ENCODE data around the gene C22orf15.

DNA sequence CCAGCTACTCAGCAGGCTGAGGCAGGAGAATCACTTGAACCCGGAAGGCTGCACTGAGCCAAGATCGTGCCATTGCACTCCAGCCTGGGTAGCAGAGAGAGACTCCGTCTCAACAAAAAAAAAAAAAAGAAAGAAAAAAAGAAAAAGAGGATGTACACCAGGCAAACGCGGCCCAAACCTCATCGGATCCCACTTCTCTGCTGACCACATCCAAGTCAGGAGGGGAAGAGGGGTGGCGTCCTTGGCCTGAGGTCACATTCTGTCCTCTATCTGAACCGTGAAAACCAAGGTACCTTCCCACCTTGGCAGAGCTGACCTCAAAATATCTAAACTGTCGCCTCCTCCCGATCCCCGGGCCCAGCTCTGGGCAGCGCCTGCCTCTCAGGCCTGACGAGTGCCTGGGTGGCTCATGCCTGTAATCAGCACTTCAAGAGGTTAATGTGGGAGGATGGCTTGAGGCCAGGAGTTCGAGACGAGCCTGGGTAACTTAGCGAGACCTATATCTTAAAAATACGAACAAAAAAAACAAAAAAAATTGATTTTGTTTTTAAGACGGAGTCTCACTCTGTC lies 46.9 kb upstream of the C22orf15 start:
- TF ChIP-seq, protein P1, sequence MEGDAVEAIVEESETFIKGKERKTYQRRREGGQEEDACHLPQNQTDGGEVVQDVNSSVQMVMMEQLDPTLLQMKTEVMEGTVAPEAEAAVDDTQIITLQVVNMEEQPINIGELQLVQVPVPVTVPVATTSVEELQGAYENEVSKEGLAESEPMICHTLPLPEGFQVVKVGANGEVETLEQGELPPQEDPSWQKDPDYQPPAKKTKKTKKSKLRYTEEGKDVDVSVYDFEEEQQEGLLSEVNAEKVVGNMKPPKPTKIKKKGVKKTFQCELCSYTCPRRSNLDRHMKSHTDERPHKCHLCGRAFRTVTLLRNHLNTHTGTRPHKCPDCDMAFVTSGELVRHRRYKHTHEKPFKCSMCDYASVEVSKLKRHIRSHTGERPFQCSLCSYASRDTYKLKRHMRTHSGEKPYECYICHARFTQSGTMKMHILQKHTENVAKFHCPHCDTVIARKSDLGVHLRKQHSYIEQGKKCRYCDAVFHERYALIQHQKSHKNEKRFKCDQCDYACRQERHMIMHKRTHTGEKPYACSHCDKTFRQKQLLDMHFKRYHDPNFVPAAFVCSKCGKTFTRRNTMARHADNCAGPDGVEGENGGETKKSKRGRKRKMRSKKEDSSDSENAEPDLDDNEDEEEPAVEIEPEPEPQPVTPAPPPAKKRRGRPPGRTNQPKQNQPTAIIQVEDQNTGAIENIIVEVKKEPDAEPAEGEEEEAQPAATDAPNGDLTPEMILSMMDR (IDR thresholded peaks at IDR 0.05; ENCODE audit: poor library complexity): no peak
- TF ChIP-seq EZH2 (IDR thresholded peaks at IDR 0.05; ENCODE audit: borderline replicate concordance): no peak

All from hepatocyte (in vitro differentiated cells).